ENCODE results near the gene ELMO1.

ELMO1 gene

DNA sequence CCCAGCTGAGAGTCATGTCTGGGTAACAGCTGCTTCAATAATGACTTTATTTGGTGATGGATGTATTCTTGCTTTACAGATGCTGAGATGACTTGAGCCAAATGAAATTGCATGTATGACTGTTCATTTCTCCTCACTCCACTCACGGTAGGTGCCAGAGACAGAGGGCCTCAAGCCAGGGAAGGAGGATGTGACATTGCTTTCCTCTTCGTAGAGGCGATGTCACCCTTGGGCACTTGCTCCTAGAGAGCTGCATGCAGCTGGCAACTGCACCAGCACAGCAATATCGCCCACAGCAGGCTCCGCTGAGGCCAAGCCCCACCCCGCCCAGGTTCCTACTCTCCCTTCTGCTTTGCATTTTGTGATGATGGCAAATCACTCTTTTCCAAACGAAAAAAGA, 607.8 kb downstream of the ELMO1 start:
- DNase-seq (ENCODE audit: low read depth in 2 of 2) = no peak

DNA sequence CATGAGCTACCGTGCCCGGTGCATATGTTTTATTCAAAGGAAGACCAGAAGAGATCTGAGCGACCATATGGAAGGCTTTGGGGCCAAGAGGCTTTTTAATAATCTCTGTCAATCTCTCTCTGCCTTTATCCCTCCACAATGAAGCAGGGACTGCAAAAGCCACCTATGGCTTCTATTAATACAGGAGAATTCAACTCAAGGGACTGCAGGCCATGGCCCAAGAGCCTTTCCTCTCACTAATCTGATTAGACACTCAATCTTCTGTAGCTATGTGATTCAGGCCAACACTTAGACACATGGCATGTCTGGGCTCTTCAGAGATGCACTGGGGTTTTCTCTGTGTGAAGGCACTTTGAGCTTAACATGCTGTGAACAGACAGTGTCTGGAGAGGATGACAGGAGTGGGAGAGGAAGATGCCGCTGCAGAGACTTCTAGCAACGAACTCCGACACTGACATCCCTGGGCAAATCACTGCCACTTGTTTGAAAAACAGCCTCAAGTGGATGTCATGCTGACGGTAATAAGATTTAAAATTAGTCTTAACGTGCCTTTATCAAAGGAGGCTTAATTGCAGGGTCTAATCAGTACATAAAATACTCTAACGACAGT, 609.9 kb downstream of the ELMO1 start:
- DNase-seq (ENCODE audit: low read depth in 2 of 2) = no peak

DNA sequence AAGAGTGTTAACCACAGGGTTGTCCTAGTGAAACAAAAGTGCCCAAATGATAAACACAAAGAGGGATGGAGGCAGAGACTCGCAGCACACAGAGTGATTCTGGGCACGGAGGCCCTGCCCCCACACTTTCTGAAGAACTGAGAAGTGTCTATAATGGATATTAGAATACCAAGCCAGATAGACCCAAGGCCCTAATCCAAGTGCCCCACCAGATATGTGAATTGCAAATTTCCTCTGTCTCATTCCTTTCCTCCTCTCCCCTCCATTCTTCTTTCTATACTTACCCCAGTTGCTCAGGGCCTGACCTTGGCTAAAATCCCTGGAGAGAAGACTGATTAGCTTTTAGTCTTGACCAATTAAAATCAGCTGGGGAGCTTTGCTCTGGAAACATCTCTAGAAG, 617.6 kb downstream of the ELMO1 start:
- DNase-seq (ENCODE audit: low read depth in 2 of 2) = no peak

DNA sequence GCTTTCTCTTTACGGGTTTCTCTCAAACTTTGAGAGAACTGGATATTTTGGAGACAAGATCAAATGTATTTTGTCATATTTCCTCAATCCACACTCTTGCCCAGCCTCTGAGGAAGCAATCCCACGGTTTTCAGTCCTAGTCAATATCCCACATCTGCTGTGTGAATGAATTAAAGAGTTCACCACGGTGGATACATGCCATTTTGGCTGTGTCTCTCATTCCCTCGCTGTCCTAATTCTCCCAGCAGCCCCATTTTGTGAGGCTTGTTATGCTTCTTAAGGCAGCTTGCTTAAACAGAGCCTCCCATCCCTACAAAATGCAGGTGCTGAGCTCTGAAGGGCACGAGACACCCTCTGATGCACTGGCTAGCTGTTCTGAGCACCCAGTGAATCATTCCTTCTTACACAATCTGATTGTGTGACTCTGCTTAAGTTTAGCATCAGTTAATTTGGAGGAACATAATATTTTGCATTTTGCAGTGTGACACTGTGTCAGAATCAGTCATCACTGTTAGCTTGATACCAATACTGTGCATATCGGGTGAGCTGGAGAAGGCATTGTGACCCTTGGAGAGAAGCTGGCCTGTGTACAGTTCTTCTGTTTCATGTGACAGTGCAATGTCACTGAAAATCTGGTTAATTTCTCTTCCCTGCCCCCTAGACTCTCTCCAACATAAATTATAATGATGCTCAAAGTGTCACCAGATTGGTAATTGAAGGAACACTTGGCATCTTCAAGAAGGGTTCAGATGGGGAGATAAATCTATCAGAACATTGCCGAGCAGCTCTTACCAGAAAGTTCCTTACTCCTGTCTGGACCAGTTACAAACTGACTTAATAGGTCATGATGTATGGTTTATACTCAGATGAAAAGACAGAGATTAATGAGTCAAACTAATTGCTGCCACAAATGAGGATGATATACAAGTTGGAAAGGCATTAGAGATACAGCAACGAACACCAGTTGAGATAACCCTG, 620.6 kb downstream of the ELMO1 start:
- no peak for DNase-seq (ENCODE audit: low read depth in 2 of 2)

DNA sequence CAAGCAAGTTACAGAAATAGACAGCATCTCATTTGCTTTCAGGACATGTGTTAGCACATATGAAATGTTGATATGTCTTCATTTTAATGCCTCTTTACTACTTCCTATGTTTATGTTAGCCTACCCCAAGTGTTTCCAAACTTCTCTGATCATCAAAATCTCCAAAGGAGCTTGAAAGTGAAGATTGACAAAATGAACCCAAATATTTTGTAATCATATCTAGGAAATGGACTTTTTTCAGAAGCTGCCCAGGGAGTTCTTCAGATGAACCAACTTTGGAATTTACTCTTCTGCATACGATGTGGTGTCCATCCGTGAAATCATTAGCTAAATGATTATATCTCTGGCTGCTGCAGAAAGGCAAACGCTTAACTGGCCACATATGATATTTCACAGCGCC, 623.2 kb downstream of the ELMO1 start:
- DNase-seq (ENCODE audit: low read depth in 2 of 2) = no peak

DNA sequence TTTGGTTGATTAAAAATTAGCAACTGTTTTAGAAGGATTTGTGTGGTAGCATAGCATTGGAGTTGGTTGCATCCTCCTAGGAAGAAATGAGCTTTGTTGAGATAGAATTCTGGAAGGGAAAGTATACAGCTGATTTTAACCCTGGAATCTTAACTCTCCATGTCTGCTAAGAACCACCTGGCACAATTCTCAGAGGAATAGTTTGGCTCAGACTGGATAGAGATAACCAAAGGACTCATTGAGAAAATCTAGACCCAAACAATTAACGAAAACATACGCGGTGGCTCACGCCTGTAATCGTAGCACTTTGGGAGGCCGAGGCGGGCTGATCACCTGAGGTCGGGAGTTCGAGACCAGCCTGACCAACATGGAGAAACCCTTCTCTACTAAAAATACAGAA, 625.3 kb downstream of the ELMO1 start:
- DNase-seq (ENCODE audit: low read depth in 2 of 2) = no peak

DNA sequence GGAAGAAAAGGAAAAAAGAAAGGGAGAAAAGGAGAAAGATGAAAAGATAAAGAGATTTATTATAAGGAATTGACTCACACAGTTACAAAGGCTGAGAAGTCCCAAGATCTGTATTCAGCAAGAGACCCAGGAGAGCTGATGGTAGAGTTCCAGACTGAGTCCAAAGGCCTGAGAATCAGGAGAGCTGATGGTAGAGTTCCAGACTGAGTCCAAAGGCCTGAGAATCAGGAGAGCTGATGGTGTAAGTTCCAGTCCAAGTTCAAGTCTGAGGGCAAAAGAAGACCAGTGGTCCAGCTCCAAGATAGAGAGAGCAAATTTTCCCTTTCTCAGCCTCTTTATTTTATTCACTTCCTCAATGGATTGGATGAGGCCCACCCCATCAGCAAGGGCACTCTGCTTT, 627.0 kb downstream of the ELMO1 start:
- DNase-seq (ENCODE audit: low read depth in 2 of 2) = no peak

DNA sequence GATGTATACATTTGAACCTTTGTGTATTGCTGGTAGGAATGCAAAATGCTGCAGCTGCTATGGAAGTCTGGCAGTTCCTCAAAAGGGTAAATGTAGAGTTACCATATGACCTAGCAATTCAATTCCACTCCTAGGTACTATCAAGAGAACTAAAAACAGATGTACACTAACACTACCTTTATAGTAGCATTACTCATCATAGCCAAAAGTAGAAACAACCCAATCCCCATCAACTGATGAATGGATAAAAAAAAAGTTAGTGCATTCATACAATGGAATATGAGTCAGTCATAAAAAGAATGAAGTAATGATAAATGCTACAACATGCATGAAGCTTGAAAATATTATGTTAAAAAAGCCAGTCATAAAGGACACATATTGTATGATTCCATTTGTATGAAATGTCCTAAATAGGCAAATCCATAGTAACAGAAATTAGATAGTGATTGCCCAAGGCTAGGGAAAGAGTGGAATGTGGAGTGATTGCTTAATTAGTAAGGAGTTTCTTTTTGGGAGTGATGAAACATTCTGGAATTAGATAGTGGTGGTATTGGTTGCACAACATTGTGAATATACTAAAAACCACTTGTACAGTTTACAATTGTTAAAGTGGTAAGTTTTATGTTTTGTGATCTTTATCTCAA, 628.0 kb downstream of the ELMO1 start:
- no peak for DNase-seq (ENCODE audit: low read depth in 2 of 2)

DNA sequence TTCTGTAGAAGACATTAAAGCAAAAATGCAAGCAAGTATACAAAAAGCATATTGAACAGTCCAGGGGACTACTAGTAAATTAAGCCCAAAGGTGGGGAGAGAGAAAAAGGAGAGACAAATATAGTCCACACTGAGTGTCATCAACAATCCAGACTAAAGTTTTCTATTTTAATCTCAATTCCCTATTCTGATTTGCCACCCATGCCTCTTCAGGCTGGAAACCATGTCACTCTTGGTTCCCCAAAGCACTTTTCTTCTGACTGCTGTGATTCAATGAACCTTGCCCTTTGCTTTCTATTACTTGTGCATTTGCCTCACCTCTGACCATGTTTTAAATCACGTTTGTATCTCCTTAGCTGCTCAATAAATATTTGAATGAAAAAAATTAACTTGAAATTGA, 629.0 kb downstream of the ELMO1 start:
- DNase-seq (ENCODE audit: low read depth in 2 of 2) = no peak

DNA sequence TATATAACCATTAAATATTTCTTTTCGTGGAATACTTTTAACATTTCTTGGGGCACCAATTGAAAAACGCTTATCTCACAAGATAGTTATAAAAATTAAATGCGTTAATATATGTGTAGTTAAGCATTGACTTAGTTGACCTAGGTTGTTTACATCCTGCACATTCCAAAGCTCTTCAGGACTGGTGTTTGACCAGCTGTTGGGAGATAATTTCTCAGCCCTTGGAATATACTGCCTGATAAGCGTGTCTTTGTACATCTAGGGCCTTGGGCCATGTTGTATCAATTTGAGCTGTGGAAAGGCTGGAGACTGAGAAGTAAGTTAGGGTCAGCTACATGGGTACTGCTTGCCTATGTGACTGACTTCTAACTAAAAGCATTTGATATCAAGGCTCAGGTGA, 634.4 kb downstream of the ELMO1 start:
- DNase-seq (ENCODE audit: low read depth in 2 of 2) = no peak

DNA sequence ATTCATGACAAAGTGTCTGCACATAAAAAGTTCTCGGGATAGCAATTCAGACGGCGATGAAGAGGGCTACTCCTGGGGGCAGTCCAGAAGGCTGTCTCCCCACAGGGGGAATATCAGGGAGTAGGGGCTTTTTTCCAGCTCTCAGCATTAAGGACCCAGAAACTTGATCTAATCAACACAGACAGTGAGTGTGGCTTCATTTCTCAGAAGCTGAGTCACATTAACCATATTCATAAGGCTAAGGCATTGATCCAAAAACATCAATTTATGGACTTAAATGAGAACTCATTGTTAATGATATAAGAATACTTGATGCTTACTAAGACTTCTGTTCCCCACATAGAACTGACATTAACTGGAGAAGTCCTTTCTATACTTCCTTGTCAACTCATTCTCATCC, 636.9 kb downstream of the ELMO1 start:
- DNase-seq (ENCODE audit: low read depth in 2 of 2) = no peak

DNA sequence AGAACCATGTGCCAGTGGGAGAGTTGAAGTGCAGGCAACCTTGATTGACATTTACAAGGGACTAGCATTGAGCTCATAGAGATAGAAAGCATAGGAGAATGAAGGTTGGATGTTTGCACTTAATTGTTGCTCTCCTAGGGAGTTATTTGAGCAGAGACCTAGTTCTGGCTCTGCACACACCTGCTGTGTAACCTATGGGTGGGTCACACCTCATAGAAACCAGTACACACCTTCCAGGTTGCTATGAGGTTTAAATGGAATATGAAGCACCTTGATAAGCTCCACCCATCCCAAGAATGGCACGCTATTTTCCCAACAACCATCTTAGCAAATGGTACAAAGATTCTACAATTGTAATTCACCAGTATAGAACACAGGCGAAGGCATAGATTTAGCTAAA, 638.2 kb downstream of the ELMO1 start:
- DNase-seq (ENCODE audit: low read depth in 2 of 2) = no peak

DNA sequence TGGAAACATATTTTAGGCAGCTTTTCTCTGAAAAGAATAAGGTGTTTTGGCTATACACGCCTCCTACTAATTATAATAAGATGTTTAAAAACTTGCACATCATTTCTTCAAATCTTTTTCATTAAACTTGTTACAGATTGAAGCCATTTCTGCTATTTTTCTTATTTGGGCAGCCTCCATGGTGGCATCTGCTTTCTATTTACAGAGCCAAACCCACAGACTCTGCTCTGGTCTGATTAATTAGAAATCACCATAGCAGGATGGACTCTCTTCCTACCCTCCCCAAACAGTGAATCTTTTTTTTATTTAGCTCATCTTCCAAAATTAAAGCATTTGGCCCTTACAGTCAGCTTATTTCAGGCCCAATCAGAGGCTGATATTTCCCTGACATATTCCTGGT, 638.6 kb downstream of the ELMO1 start:
- DNase-seq (ENCODE audit: low read depth in 2 of 2) = no peak

DNA sequence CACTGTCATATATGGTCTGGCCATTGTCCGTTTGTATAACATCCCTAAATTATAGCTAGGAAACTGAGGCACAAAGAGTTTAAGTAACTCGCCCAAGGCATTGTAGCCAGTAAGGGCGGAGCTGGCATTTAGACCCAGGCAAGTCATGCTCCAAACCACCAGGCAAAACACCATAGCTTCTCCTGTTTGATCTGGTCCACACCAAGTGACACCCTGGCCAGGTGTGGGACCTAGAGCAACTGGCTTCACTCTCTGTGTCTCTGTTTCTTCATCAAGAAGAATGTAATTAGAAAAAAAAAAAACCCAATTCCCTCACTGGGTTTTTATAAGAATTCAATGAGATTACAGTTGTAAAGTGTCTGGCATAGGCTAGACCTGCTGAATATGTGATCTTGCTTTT, 639.2 kb downstream of the ELMO1 start:
- no peak for DNase-seq (ENCODE audit: low read depth in 2 of 2)

DNA sequence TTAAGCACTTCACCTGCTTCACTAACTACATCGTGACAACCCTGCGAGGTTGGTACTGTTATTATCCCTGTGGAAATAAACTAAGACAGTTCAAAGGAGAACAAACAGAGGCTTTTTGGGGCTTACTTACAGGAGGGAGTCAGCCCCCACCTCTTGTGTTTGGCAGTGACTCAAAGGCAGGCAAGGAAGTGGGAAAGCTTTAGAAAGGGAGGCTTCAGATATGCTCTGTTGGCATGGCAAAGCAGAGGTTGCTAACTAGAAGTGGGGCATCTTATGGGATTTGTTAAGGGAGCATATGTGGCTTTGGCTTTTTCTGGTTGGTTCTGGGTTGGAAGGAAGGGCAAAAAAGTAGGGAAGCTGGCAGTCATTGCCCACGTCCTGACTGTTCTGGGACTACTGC, 639.6 kb downstream of the ELMO1 start:
- no peak for DNase-seq (ENCODE audit: low read depth in 2 of 2)

DNA sequence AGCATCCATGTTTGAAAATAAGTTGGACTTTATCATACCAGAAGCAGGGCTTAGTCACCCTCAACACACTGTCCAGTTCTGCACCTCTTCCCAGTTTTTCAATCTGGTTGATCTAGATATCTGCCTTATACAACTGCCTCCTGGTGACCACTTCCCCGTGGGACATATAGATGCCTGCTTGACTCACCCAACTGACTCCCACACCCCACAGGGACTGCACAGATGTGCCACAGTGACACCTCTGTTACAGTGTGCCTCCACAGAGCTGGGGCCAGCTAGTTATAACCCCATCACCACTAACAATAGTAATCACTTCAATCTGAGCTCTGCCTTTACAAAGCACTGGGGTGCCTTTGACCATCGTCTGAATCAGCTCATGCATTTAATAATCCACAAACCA, 641.8 kb downstream of the ELMO1 start:
- DNase-seq (ENCODE audit: low read depth in 2 of 2) = no peak
